Measurements from ENCODE around the gene IPCEF1. TPM values are rescaled to one million over a fixed set of nuclear protein-coding genes. Genes with fewer than 3 reads are reported as not detected.

IPCEF1 gene
- total and polyA plus RNA-seq, 2 of the 4 experiments (the other 2 are of a cell fraction), result under 0.01 to 0.03 TPM

GRCh38 chr6:154292855-154293519, 63.6 kb downstream of the IPCEF1 start:
- dilution Hi-C loops (cut with HindIII; ENCODE audit: low sequenced_read_pairs, unreplicated experiment), result no loop called here
- peaks cover 19% of the 10 kb centered on the region for H3K9me1 ChIP-seq (ENCODE audit: insufficient read depth, low read length)
- CTCF ChIA-PET, result interaction anchor here (1.0 to 1.4 kb wide), 2 partner anchors 16 to 208 kb away, joined by 3 read pairs; no protein-coding TSS in a partner anchor
- H3K18ac ChIP-seq (ENCODE audit: low read depth, low read length), result peak overlapping the region; percentile 53
- ATAC-seq (ENCODE audit: low read depth) (peak; percentile 84), DNase-seq (peak; percentile 92)
- H4K8ac ChIP-seq (ENCODE audit: low read depth in 2 of 2, low read length in 2 of 2), result peak overlapping the region; percentile 1 to 72; a peak in 2 of 4 replicates
- 83% methylated on average over 1 of the region's 4 CpGs; no CpG with 5 or more reads in 1 of the 2 experiments for WGBS, 2 experiments (ENCODE audit: extremely low coverage in 2 of 2, insufficient read length in 1 of 2)
- peak overlapping the region; percentile 72 for H3K4ac ChIP-seq (ENCODE audit: low read depth, low read length)
- no peak overlapping the region for H2AK9ac ChIP-seq (replicated peaks; ENCODE audit: low read depth, low read length, poor library complexity)
- H3K36me3 ChIP-seq (ENCODE audit: control insufficient read depth, insufficient read depth, low read length), result no peaks in the 10 kb centered on the region
- H3K27me3 ChIP-seq (ENCODE audit: control insufficient read depth, insufficient read depth, low read length), result no peaks in the 10 kb centered on the region
- H3K4me2 ChIP-seq (ENCODE audit: low read depth, low read length), result peak overlapping the region; percentile 65
- H3K4me1 ChIP-seq (ENCODE audit: control insufficient read depth, insufficient read depth, low read length), result peaks cover 12% of the 10 kb centered on the region
- peak overlapping the region; percentile 26 for H4K5ac ChIP-seq (ENCODE audit: low read depth, low read length)
- peak overlapping the region; percentile 71; the same call in 1 of the 2 replicates for H2AK5ac ChIP-seq (ENCODE audit: low read depth, low read length)
- peak overlapping the region; percentile 29; the same call in 1 of the 2 replicates for H3K23ac ChIP-seq (ENCODE audit: low read depth, low read length)
- H2BK120ac ChIP-seq (ENCODE audit: low read depth, low read length), result peak overlapping the region; percentile 73
- H2AFZ ChIP-seq (replicated peaks; ENCODE audit: low read length, poor library complexity), result no peak overlapping the region
- no peaks in the 10 kb centered on the region for H3K9me3 ChIP-seq (ENCODE audit: control insufficient read depth, insufficient read depth, low read length)
- no peak for TF ChIP-seq MAZ (IDR thresholded peaks at IDR 0.05; ENCODE audit: borderline replicate concordance, low read depth, low read length)
- TF ChIP-seq FOS (IDR thresholded peaks at IDR 0.05; ENCODE audit: low read depth, low read length), result peak; percentile 36; the same call in 1 of the 2 replicates
- TF ChIP-seq USF2 (IDR thresholded peaks at IDR 0.05; ENCODE audit: low read depth, low read length), result no peak
- no peak for TF ChIP-seq ELK1 (IDR thresholded peaks at IDR 0.05; ENCODE audit: borderline replicate concordance, low read depth, low read length)
- TF ChIP-seq POLR2A (IDR thresholded peaks at IDR 0.05; ENCODE audit: low read depth, low read length), result no peak
- TF ChIP-seq SMC3 (IDR thresholded peaks at IDR 0.05; ENCODE audit: low read depth, low read length), result no peak
- TF ChIP-seq CEBPB (IDR thresholded peaks at IDR 0.05; ENCODE audit: low read depth, low read length), result peak; percentile 28; the same call in 1 of the 2 replicates
- BruUV-seq (replicated peaks), result no TSS peak
- peak overlapping the region; percentile 40; the same call in 2 of the 3 replicates for H2BK15ac ChIP-seq (ENCODE audit: low read depth, low read length)
- peak overlapping the region; percentile 1; the same call in 1 of the 2 replicates for H3K9ac ChIP-seq (ENCODE audit: low read depth, low read length)
- POLR2A ChIA-PET (ENCODE audit: unreplicated experiment), result interaction anchor here (0.7 kb wide), 1 partner anchor 62 kb away, joined by 5 read pairs; no protein-coding TSS in a partner anchor
- no peak overlapping the region; the same call in 1 of the 2 replicates for H3K4me3 ChIP-seq (ENCODE audit: insufficient read depth, low read depth, low read length)
- peak overlapping the region; percentile 83 for H3K27ac ChIP-seq (ENCODE audit: insufficient read depth, low read length)
- H2BK5ac ChIP-seq (ENCODE audit: low read depth, low read length, poor library complexity, severe bottlenecking), result peak overlapping the region; percentile 91
- no peaks in the 10 kb centered on the region for H4K20me1 ChIP-seq (ENCODE audit: insufficient read depth, low read length)
- in situ Hi-C loops (cut with MboI; ENCODE audit: low sequenced_read_pairs), result no loop called here
- H2BK20ac ChIP-seq (ENCODE audit: low read depth, low read length), result peak overlapping the region; percentile 90
- intact Hi-C loops (cut with micrococcal nuclease), result loop anchor here (5.0 kb wide), 1 partner anchor 119 kb away; no protein-coding TSS in a partner anchor
- H4K91ac ChIP-seq (ENCODE audit: insufficient read depth, low read depth, low read length), result peak overlapping the region; percentile 29; the same call in 1 of the 2 replicates
- peak overlapping the region; percentile 3; the same call in 1 of the 2 replicates for H3K14ac ChIP-seq (replicated peaks; ENCODE audit: low read depth, low read length)
- H3K56ac ChIP-seq (ENCODE audit: extremely low read depth, insufficient read depth, low read length), result peak overlapping the region; percentile 45; the same call in 1 of the 2 replicates
- no peaks in the 10 kb centered on the region for H3K79me1 ChIP-seq (ENCODE audit: low read depth in 1 of 2, low read length in 2 of 2)
